Heart right ventricle (tissue), 16 donors: Measurements from ENCODE around the gene PARP11. TPM values are rescaled to one million over a fixed set of nuclear protein-coding genes. Genes with fewer than 3 reads are reported as not detected.

Experiments used
- ATAC-seq, 8 donors: fragments of 200-7000 bp; cut with Tn5 transposase; one replicate each; pipeline ENCODE4 v1.9.1; 2020; ENCODE audit warnings: mild to moderate bottlenecking in 8 of 8, moderate library complexity in 8 of 8, moderate number of reproducible peaks in 1 of 8
- DNase-seq, 2 donors: peaks; one replicate each; pipeline ENCODE4 v3.0.0-alpha.2; 2020
- H3K27ac ChIP-seq, 10 donors: fragments of 200-600 bp; sonication (generic) in 2 of 10; one replicate each; pipeline versions ENCODE4 v1.5.0 to v1.8.0; 2020 to 2022; ENCODE audit warnings: mild to moderate bottlenecking in 3 of 10
- H3K27me3 ChIP-seq, 7 donors: fragments of 200-600 bp; one replicate each; pipeline ENCODE4 v1.8.0; 2021 to 2022; ENCODE audit warnings: mild to moderate bottlenecking in 2 of 7
- H3K36me3 ChIP-seq, 9 donors: fragments of 200-600 bp; sonication (generic) in 1 of 9; one replicate each; pipeline versions ENCODE4 v1.5.0 to v1.8.0; 2020 to 2022; ENCODE audit warnings: mild to moderate bottlenecking in 2 of 9
- H3K4me1 ChIP-seq, 9 donors: fragments of 200-600 bp; sonication (generic) in 1 of 9; one replicate each; pipeline versions ENCODE4 v1.5.0 to v1.8.0; 2020 to 2022; ENCODE audit warnings: mild to moderate bottlenecking in 4 of 9
- H3K4me3 ChIP-seq, 10 donors: fragments of 200-600 bp; sonication (generic) in 2 of 10; one replicate each; pipeline versions ENCODE4 v1.5.0 to v1.8.0; 2020 to 2022; ENCODE audit warnings: mild to moderate bottlenecking in 7 of 10, moderate library complexity in 2 of 10
- H3K9me3 ChIP-seq, 11 donors: fragments of 200-600 bp in 10 of 11; sonication (generic) in 2 of 11; one replicate each; pipeline versions ENCODE4 v1.5.0 to v1.8.0; 2013 to 2022; ENCODE audit warnings: mild to moderate bottlenecking in 2 of 11, control low read depth in 1 of 11, moderate library complexity in 1 of 11
- WGBS, 2 donors: extraction: QIAGEN DNeasy Blood & Tissue Kit; methylation state at CpG; one replicate each; pipeline ENCODE4 v1.1.7; 2013; ENCODE audit warnings: inconsistent platforms in 1 of 2; 5-methylcytosine and 5-hydroxymethylcytosine counted together
- intact Hi-C, 10 donors: fragments of 100-400 bp; cut with DNase I; formaldehyde crosslinking; loops; one replicate each; pipeline versions ENCODE4 v1.11.1 to v1.14.2; 2022
- polyA plus RNA-seq, 2 donors: library from polyadenylated mRNA; stranded (reverse); fragments of 200-250 nt; gene quantifications; one replicate each; pipeline ENCODE4 v1.2.3, GENCODE V29; 2013
- total RNA-seq, 10 donors: library from RNA; stranded (reverse); fragmentation: NEBNext Ultra II Directional in 3 of 10; extraction: Animal tissue kit (Norgen Biotek cat#: 25700) in 3 of 10; gene quantifications; one replicate each; pipeline versions ENCODE4 v1.2.1 to v1.2.4, GENCODE V29; 2021 to 2023
- TF ChIP-seq, protein P1 (sequence below), 9 donors: fragments of 200-600 bp; sonication (generic) in 2 of 9; IDR thresholded peaks; one replicate each; pipeline versions ENCODE4 v1.5.0 to v1.8.0; 2021 to 2022; ENCODE audit warnings: antibody characterized with exemption in 9 of 9, mild to moderate bottlenecking in 5 of 9, moderate library complexity in 1 of 9
- donor health status: Arrhythmogenic right ventricular cardiomyopathy.
- donor health status: ischemic (EF 13 %, LVEDD 7.1; RV severe dilation, severe dysfunction).
- donor health status: healthy with polysubstance abuse.
- donor health status: DM: no; HTN: yes; CAD: no.
- donor health status: DM: no; HTN: no; CAD: no.
- donor health status: ischemic (EF 25% LVEDD 6.9; RV normal size, moderate dysfunction).
- donor health status: ischemic (EF 25% LVEDD 5.7; RV mildly dilated, moderate dysfunction).
- donor health status: healthy.
- donor health status: DM: yes; HTN: yes; CAD: no.
- donor health status: Ischemic cardiomyopathy.
- donor health status: ischemic (EF 35%, LVEDD 5.7; RV mildly dilated, moderate dysfunction).
- donor health status: nonischemic (EF 11% LVEDD 7.7; RV severe dilation, severe dysfunction).
- donor health status: DM: yes; HTN: yes; CAD: no.
- donor health status: PGD.
- donor health status: ischemic (EF 29% LVEDD 5.4; RV normal size, mild dysfunction).
- donor health status: nonischemic (EF 23%, LVEDD 6.1; RV moderate dilation, normal function).

PARP11 gene
- total and polyA plus RNA-seq, 12 donors = 1.5 to 7.5 (median 5.0) TPM

DNA sequence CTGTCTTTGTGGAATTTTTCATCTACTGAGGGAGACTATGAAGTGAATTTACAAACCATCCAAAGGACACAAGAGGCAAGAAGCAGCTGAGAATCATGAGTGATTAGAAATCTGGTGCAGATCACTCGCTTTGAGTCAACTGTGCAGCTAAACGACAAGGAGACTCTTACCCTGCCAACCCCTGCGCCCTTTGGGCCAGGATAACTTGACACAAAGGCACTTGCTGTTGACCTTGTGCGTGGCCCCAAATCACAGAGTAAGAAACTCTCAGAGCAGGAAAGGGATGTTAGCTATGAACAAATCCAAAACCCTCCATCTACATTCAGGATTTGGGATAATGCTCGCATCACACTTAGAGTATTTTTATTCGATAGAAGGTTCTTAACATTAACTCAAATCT lies 11.5 kb upstream of the PARP11 start:
- no peaks in the 10 kb centered on the region for H3K36me3 ChIP-seq
- WGBS, 2 donors = 72 to 85% methylated on average over 6 of the region's 6 CpGs
- H3K4me1 ChIP-seq = peaks cover 0 to 13% (median 0%) of the 10 kb centered on the region in 9 donors
- intact Hi-C loops = loop anchor here in 9 of 10 donors (1.0 to 10.0 kb wide), 14 partner anchors 100 to 643 kb away; partner anchors contain the start of gene CCND2 (in 2 of the 9)
- peak overlapping the region in 5 of 10 donors; percentile 37 to 49 (median 45) for H3K4me3 ChIP-seq
- no peaks in the 10 kb centered on the region for H3K9me3 ChIP-seq
- DNase-seq = no peak
- H3K27me3 ChIP-seq = peaks cover 0 to 19% (median 18%) of the 10 kb centered on the region in 7 donors
- TF ChIP-seq, protein P1, sequence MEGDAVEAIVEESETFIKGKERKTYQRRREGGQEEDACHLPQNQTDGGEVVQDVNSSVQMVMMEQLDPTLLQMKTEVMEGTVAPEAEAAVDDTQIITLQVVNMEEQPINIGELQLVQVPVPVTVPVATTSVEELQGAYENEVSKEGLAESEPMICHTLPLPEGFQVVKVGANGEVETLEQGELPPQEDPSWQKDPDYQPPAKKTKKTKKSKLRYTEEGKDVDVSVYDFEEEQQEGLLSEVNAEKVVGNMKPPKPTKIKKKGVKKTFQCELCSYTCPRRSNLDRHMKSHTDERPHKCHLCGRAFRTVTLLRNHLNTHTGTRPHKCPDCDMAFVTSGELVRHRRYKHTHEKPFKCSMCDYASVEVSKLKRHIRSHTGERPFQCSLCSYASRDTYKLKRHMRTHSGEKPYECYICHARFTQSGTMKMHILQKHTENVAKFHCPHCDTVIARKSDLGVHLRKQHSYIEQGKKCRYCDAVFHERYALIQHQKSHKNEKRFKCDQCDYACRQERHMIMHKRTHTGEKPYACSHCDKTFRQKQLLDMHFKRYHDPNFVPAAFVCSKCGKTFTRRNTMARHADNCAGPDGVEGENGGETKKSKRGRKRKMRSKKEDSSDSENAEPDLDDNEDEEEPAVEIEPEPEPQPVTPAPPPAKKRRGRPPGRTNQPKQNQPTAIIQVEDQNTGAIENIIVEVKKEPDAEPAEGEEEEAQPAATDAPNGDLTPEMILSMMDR (IDR thresholded peaks at IDR 0.05) = no peak
- ATAC-seq = no peak
- peak overlapping the region in 8 of 10 donors; percentile 39 to 81 (median 64) for H3K27ac ChIP-seq

- DNase-seq (no peak), ATAC-seq (peak in 4 of 8 donors; percentile 51 to 65 (median 56))
- peaks cover 0 to 13% (median 0%) of the 10 kb centered on the region in 9 donors for H3K4me1 ChIP-seq
- H3K27me3 ChIP-seq = peaks cover 0 to 26% (median 23%) of the 10 kb centered on the region in 7 donors
- intact Hi-C loops = loop anchor here in 6 of 10 donors (5.0 to 10.0 kb wide), 8 partner anchors 102 to 642 kb away; partner anchors contain the start of gene CCND2 (in 2 of the 6)
- TF ChIP-seq, protein P1 (IDR thresholded peaks at IDR 0.05) = peak in 3 of 9 donors; percentile 11 to 36 (median 32)
- H3K27ac ChIP-seq = no peak overlapping the region
- peaks cover 0 to 5% (median 0%) of the 10 kb centered on the region in 11 donors for H3K9me3 ChIP-seq
- H3K36me3 ChIP-seq = no peaks in the 10 kb centered on the region
- WGBS, 2 donors = 44 to 58% methylated on average over 7 of the region's 7 CpGs
- no peak overlapping the region for H3K4me3 ChIP-seq
Observed at GRCh38 chr12:3882896-3883564, 9.8 kb upstream of the PARP11 start.

DNA sequence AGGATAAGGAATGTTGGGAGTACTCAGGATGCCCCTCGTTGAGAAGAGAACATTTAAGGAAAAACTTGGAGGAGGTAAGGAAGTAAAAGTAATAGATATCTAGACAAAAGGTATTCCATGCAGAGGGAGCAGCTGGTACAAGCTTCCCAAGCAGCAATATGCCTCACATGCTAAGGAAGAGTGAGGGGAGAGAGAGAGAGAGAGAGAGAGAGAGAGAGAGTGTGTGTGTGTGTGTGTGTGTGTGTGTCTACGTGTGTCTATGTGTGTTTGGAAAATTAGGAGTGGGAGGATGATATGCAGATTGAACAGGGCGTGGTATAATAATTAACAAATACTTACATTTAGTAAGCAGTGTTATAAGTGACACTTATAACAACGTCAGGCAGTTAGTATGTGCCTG lies 9.2 kb upstream of the PARP11 start:
- TF ChIP-seq, protein P1 (IDR thresholded peaks at IDR 0.05) = no peak
- 69 to 74% methylated on average over 4 of the region's 4 CpGs for WGBS, 2 donors

GRCh38 chr12:3881281-3881950 lies 8.2 kb upstream of the PARP11 start:
- Histone ChIP-seq H3K27me3 (peaks cover 0 to 26% (median 23%) of the 10 kb centered on the region in 7 donors), H3K9me3 (peaks cover 0 to 5% (median 0%) of the 10 kb centered on the region in 11 donors), H3K27ac (no peak overlapping the region), H3K36me3 (no peaks in the 10 kb centered on the region), H3K4me1 (peaks cover 0 to 13% (median 0%) of the 10 kb centered on the region in 9 donors), H3K4me3 (no peak overlapping the region)
- WGBS, 2 donors = 58 to 59% methylated on average over 11 of the region's 11 CpGs
- TF ChIP-seq, protein P1 (IDR thresholded peaks at IDR 0.05) = no peak
- DNase-seq = no peak
- intact Hi-C loops = loop anchor here in 6 of 10 donors (5.0 to 10.0 kb wide), 8 partner anchors 103 to 643 kb away; partner anchors contain the start of gene CCND2 (in 2 of the 6)
- no peak for ATAC-seq

More for the DNA sequence above, 9.2 kb upstream of the PARP11 start:
- no peak for DNase-seq
- Histone ChIP-seq H3K4me1 (peaks cover 0 to 13% (median 0%) of the 10 kb centered on the region in 9 donors), H3K9me3 (peaks cover 0 to 5% (median 0%) of the 10 kb centered on the region in 11 donors), H3K27ac (no peak overlapping the region), H3K27me3 (peaks cover 0 to 26% (median 23%) of the 10 kb centered on the region in 7 donors), H3K36me3 (no peaks in the 10 kb centered on the region), H3K4me3 (no peak overlapping the region)
- no peak for ATAC-seq
- intact Hi-C loops = loop anchor here in 6 of 10 donors (5.0 to 10.0 kb wide), 8 partner anchors 102 to 642 kb away; partner anchors contain the start of gene CCND2 (in 2 of the 6)
